ENCODE measurements around the gene TMEM89.

Gene TMEM89

GRCh38 chr3:48571938-48572337, 49.6 kb downstream of the TMEM89 start:
- Mint-ChIP-seq H3K27ac (no peak overlapping the region), H3K27me3 (no peaks in the 10 kb centered on the region), H3K36me3 (ENCODE audit: low read depth) (no peaks in the 10 kb centered on the region), H3K4me3 (no peak overlapping the region), H3K9me3 (no peaks in the 10 kb centered on the region), H3K4me1 (ENCODE audit: low read depth) (no peaks in the 10 kb centered on the region)
- no peak for DNase-seq

Measured in activated T-cell treated with anti-CD3 and anti-CD28 coated beads, Interleukin-2, amount 50 U/mL, for 24 hours (primary cell).